ENCODE results near the gene HHATL.

The HHATL gene

DNA sequence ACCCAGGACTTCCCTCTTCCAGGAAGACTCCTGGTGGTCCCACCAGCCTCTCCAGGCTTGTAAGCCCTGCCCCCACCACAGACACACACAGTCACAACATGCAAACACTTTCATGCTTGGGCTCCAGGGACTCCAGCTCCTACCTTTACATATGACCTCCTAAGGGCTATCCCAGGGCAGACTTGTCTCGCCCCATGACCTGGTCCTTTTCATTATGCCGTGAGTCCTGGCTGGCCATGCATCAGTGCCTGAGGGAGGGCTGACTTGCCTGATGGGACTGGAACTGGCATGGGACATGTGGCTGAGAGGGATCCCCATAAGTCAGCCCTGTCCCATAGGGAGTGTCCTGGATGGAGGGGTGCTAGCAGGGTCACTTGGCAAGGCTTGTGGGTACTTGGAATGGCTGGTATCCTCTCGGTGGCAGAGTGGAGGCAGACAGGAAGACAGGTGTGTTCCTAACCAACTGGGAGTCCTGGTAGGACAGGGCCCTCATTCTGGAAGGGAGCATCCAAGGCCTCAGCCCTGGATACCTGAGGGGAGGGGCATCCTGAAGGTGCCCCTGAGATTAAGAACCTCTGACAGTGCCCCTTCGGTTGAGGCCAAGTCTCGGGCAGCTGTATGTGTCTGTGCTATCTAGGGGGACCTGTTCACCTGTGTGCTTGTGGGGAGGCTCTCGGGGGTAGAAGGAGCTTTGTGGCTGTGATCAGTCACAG is 540 bp upstream of the HHATL start:
- Histone ChIP-seq H3K36me3 (ENCODE audit: control insufficient read depth in 1 of 2, insufficient read depth in 2 of 2, low read depth in 1 of 2, low read length in 2 of 2) (no peaks in the 10 kb centered on the region), H4K8ac (ENCODE audit: low read length) (no peak overlapping the region), H2BK15ac (ENCODE audit: low read depth, poor library complexity, severe bottlenecking) (no peak overlapping the region), H2BK120ac (ENCODE audit: low read depth, low read length) (no peak overlapping the region), H3K23ac (ENCODE audit: low read length in 2 of 2) (no peak overlapping the region), H3K4me2 (ENCODE audit: low read length, poor library complexity, severe bottlenecking) (no peak overlapping the region), H3K9ac (ENCODE audit: low read length) (no peak overlapping the region), H3K4me1 (ENCODE audit: control insufficient read depth, insufficient read depth, low read depth, low read length) (peaks cover 5% of the 10 kb centered on the region), H2BK12ac (ENCODE audit: low read length in 2 of 2) (no peak overlapping the region), H3K9me3 (ENCODE audit: control insufficient read depth, low read length) (no peaks in the 10 kb centered on the region), H3K4ac (ENCODE audit: low read depth in 1 of 2, low read length in 2 of 2) (no peak overlapping the region), H3K79me1 (replicated peaks; ENCODE audit: low read length, poor library complexity, severe bottlenecking) (no peaks in the 10 kb centered on the region), H3K27ac (ENCODE audit: low read length, poor library complexity, severe bottlenecking) (no peak overlapping the region), H2AK5ac (ENCODE audit: low read length, severe bottlenecking) (no peak overlapping the region), H3K4me3 (ENCODE audit: insufficient read depth in 1 of 2, low read depth in 1 of 2, low read length in 2 of 2) (no peak overlapping the region), H3K14ac (ENCODE audit: low read length in 2 of 2) (no peak overlapping the region), H4K91ac (ENCODE audit: low read length) (no peak overlapping the region), H2AFZ (ENCODE audit: low read depth, low read length) (no peak overlapping the region), H2BK5ac (ENCODE audit: low read depth, low read length, poor library complexity, severe bottlenecking) (no peak overlapping the region), H3K18ac (ENCODE audit: low read depth in 1 of 2, low read length in 2 of 2) (no peak overlapping the region), H3K27me3 (ENCODE audit: control insufficient read depth in 1 of 2, insufficient read depth in 1 of 2, low read length in 2 of 2) (peaks cover 14 to 69% of the 10 kb centered on the region in 2 experiments)
- DNase-seq: no peak
- 79% methylated on average over 6 of the region's 6 CpGs for WGBS

DNA sequence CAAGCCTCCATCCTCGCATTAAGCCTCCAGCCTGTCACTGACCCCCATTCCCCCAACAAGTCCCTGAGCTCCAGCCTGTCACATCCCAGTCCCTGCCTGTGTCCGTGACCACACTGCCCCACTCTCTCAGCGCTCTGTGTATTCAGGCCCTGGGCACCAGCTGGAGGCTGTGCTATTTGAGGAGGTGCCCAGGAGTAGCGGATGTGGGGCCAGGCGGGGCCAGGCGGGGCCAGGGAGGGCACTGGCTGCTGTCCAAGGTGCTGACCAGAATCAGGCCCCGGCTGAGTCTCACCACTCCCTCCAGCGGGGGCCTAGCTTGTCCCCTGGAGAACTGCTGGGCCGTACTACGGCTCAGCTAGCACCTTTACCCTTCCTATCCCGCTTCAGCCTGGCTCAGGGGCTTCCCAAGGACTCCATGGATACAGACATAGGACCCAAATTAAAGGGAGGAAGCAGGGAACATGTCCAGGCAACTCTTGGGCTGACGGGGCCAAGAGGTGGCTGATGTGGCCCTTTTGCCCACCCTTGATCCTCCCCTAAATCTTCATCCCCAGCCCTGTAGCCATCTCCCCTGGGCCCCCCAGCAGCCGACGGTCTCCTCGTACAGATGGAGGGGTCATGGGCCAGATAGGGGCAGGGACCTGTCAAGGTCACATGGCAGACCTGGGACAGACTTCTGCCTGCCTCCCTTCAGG is 1.1 kb downstream of the HHATL start:
- Histone ChIP-seq H2BK15ac (ENCODE audit: low read depth, poor library complexity, severe bottlenecking) (no peak overlapping the region), H3K4ac (ENCODE audit: low read depth in 1 of 2, low read length in 2 of 2) (no peak overlapping the region), H4K8ac (ENCODE audit: low read length) (no peak overlapping the region), H4K91ac (ENCODE audit: low read length) (no peak overlapping the region), H2BK120ac (ENCODE audit: low read depth, low read length) (no peak overlapping the region), H3K79me1 (replicated peaks; ENCODE audit: low read length, poor library complexity, severe bottlenecking) (no peaks in the 10 kb centered on the region), H3K36me3 (ENCODE audit: control insufficient read depth in 1 of 2, insufficient read depth in 2 of 2, low read depth in 1 of 2, low read length in 2 of 2) (no peaks in the 10 kb centered on the region), H2BK5ac (ENCODE audit: low read depth, low read length, poor library complexity, severe bottlenecking) (no peak overlapping the region), H3K14ac (ENCODE audit: low read length in 2 of 2) (no peak overlapping the region), H3K9me3 (ENCODE audit: control insufficient read depth, low read length) (no peaks in the 10 kb centered on the region), H2BK12ac (ENCODE audit: low read length in 2 of 2) (no peak overlapping the region), H3K4me2 (ENCODE audit: low read length, poor library complexity, severe bottlenecking) (no peak overlapping the region), H3K18ac (ENCODE audit: low read depth in 1 of 2, low read length in 2 of 2) (no peak overlapping the region), H2AFZ (ENCODE audit: low read depth, low read length) (no peak overlapping the region), H3K4me1 (ENCODE audit: control insufficient read depth, insufficient read depth, low read depth, low read length) (peaks cover 5% of the 10 kb centered on the region), H3K23ac (ENCODE audit: low read length in 2 of 2) (no peak overlapping the region), H3K4me3 (ENCODE audit: insufficient read depth in 1 of 2, low read depth in 1 of 2, low read length in 2 of 2) (no peak overlapping the region), H3K9ac (ENCODE audit: low read length) (no peak overlapping the region), H2AK5ac (ENCODE audit: low read length, severe bottlenecking) (no peak overlapping the region), H3K27me3 (ENCODE audit: control insufficient read depth in 1 of 2, insufficient read depth in 1 of 2, low read length in 2 of 2) (peaks cover 9 to 67% of the 10 kb centered on the region in 2 experiments), H3K27ac (ENCODE audit: low read length, poor library complexity, severe bottlenecking) (no peak overlapping the region)
- peak; percentile 38 for DNase-seq
- 32% methylated on average over 15 of the region's 15 CpGs for WGBS

DNA sequence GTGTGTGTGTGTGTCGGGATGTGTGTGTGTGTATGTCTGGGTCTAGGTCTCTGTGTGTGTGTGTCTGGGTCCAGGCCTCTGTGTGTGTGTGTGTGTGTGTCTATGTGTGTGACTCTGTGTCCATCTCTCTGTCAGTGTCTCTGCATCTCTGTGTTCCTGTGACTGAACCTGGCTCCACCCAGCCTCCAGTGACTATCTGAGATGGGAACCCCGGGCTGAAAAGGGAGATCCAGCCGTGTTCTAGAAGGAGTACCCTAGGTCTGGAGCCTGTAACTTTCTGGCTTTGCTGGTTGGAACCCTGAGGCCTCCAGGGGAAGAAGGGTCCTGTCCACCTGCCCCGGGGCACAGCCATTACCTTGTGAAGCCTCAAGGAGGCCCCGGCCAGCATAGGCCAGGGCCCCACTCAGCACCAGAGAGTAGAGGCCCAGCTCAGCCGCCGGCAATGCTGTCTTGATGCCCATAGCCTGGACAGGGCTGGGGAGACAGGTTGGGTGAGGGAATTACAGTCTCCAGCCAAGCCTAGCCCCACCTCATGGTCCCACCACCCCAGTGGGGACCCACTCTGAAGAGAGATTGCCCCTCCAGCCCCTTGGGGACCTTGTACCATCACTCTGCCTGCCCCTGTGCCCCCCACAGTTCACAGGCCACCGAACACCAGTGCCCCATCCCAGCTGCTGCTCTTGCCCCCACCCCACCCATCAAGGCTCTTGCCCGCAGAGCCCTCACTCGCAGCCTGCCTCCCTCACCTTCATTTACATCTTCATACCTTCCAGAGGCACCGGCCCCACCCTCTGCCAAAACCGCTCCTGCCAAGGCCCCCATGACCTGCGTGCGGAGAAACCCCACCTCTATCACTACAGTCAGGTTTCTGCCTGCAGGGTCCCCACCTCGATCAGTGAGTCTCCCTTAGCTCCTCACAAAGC is 2.0 kb downstream of the HHATL start:
- H2BK120ac ChIP-seq (ENCODE audit: low read depth, low read length): no peak overlapping the region
- H4K8ac ChIP-seq (ENCODE audit: low read length): no peak overlapping the region
- H3K23ac ChIP-seq (ENCODE audit: low read length in 2 of 2): no peak overlapping the region
- H2BK5ac ChIP-seq (ENCODE audit: low read depth, low read length, poor library complexity, severe bottlenecking): no peak overlapping the region
- no peak overlapping the region for H3K4ac ChIP-seq (ENCODE audit: low read depth in 1 of 2, low read length in 2 of 2)
- H3K14ac ChIP-seq (ENCODE audit: low read length in 2 of 2): no peak overlapping the region
- H4K91ac ChIP-seq (ENCODE audit: low read length): no peak overlapping the region
- H3K79me1 ChIP-seq (replicated peaks; ENCODE audit: low read length, poor library complexity, severe bottlenecking): no peaks in the 10 kb centered on the region
- no peak overlapping the region for H3K9ac ChIP-seq (ENCODE audit: low read length)
- H3K9me3 ChIP-seq (ENCODE audit: control insufficient read depth, low read length): no peaks in the 10 kb centered on the region
- peaks cover 10 to 69% of the 10 kb centered on the region in 2 experiments for H3K27me3 ChIP-seq (ENCODE audit: control insufficient read depth in 1 of 2, insufficient read depth in 1 of 2, low read length in 2 of 2)
- H3K4me2 ChIP-seq (ENCODE audit: low read length, poor library complexity, severe bottlenecking): no peak overlapping the region
- WGBS: 77% methylated on average over 15 of the region's 15 CpGs
- H2AFZ ChIP-seq (ENCODE audit: low read depth, low read length): no peak overlapping the region
- no peaks in the 10 kb centered on the region for H3K36me3 ChIP-seq (ENCODE audit: control insufficient read depth in 1 of 2, insufficient read depth in 2 of 2, low read depth in 1 of 2, low read length in 2 of 2)
- no peak overlapping the region for H3K18ac ChIP-seq (ENCODE audit: low read depth in 1 of 2, low read length in 2 of 2)
- H2BK15ac ChIP-seq (ENCODE audit: low read depth, poor library complexity, severe bottlenecking): no peak overlapping the region
- no peak overlapping the region for H2AK5ac ChIP-seq (ENCODE audit: low read length, severe bottlenecking)
- no peak overlapping the region for H3K4me3 ChIP-seq (ENCODE audit: insufficient read depth in 1 of 2, low read depth in 1 of 2, low read length in 2 of 2)
- H3K27ac ChIP-seq (ENCODE audit: low read length, poor library complexity, severe bottlenecking): no peak overlapping the region
- peaks cover 5% of the 10 kb centered on the region for H3K4me1 ChIP-seq (ENCODE audit: control insufficient read depth, insufficient read depth, low read depth, low read length)
- no peak for DNase-seq
- H2BK12ac ChIP-seq (ENCODE audit: low read length in 2 of 2): no peak overlapping the region

DNA sequence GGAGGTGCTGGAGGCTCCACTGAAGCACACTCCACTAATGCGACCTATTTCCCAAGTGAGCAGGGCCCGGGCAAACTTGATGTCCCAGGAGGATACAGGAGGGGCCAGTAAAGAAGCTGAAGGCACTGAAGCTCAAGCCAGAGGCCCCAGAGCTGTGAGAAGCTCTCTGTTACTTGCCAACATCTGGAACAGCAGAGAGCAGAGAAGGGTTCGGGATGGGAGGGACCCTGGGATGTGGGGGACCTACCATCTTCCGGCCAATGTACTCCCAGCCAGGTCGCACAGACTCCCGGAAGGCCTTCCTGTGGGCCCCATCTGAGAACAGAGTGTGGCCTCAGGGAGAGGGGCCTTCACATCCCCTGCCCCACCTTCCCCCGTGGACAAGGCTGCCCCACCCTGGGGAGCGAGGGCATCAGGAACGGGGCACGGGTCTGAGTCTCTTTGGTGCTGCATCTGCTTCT is 3.1 kb downstream of the HHATL start:
- no peak overlapping the region for H3K9ac ChIP-seq (ENCODE audit: low read length)
- H2AK5ac ChIP-seq (ENCODE audit: low read length, severe bottlenecking): no peak overlapping the region
- H4K8ac ChIP-seq (ENCODE audit: low read length): no peak overlapping the region
- H2BK15ac ChIP-seq (ENCODE audit: low read depth, poor library complexity, severe bottlenecking): no peak overlapping the region
- H4K91ac ChIP-seq (ENCODE audit: low read length): no peak overlapping the region
- H3K9me3 ChIP-seq (ENCODE audit: control insufficient read depth, low read length): no peaks in the 10 kb centered on the region
- H2AFZ ChIP-seq (ENCODE audit: low read depth, low read length): no peak overlapping the region
- WGBS: 86% methylated on average over 10 of the region's 10 CpGs
- H3K23ac ChIP-seq (ENCODE audit: low read length in 2 of 2): no peak overlapping the region
- peaks cover 5% of the 10 kb centered on the region for H3K4me1 ChIP-seq (ENCODE audit: control insufficient read depth, insufficient read depth, low read depth, low read length)
- no peak overlapping the region for H3K4me2 ChIP-seq (ENCODE audit: low read length, poor library complexity, severe bottlenecking)
- H3K18ac ChIP-seq (ENCODE audit: low read depth in 1 of 2, low read length in 2 of 2): no peak overlapping the region
- H2BK120ac ChIP-seq (ENCODE audit: low read depth, low read length): no peak overlapping the region
- no peak overlapping the region for H2BK5ac ChIP-seq (ENCODE audit: low read depth, low read length, poor library complexity, severe bottlenecking)
- H3K4ac ChIP-seq (ENCODE audit: low read depth in 1 of 2, low read length in 2 of 2): no peak overlapping the region
- no peak overlapping the region for H3K27ac ChIP-seq (ENCODE audit: low read length, poor library complexity, severe bottlenecking)
- no peak overlapping the region for H3K14ac ChIP-seq (ENCODE audit: low read length in 2 of 2)
- H2BK12ac ChIP-seq (ENCODE audit: low read length in 2 of 2): no peak overlapping the region
- H3K27me3 ChIP-seq (ENCODE audit: control insufficient read depth in 1 of 2, insufficient read depth in 1 of 2, low read length in 2 of 2): peaks cover 18 to 77% of the 10 kb centered on the region in 2 experiments
- H3K4me3 ChIP-seq (ENCODE audit: insufficient read depth in 1 of 2, low read depth in 1 of 2, low read length in 2 of 2): no peak overlapping the region
- no peaks in the 10 kb centered on the region for H3K79me1 ChIP-seq (replicated peaks; ENCODE audit: low read length, poor library complexity, severe bottlenecking)
- no peaks in the 10 kb centered on the region for H3K36me3 ChIP-seq (ENCODE audit: control insufficient read depth in 1 of 2, insufficient read depth in 2 of 2, low read depth in 1 of 2, low read length in 2 of 2)
- no peak for DNase-seq
